H1 (cell line): ENCODE measurements around the gene METTL22. TPM values are rescaled to one million over a fixed set of nuclear protein-coding genes. Genes with fewer than 3 reads are reported as not detected.

ENCODE experiments used
- CTCF ChIA-PET: fragments of 300-600 bp; sonication (Branson Sonifier 250); formaldehyde crosslinking; loops from one replicate; lab custom pipeline; 2021; ENCODE audit not compliant: partially characterized antibody; lab: Charles Lee
- POLR2A ChIA-PET: fragments of 300-600 bp; sonication (Branson Sonifier 250); formaldehyde crosslinking; loops from one replicate; lab custom pipeline; 2021; ENCODE audit warnings: inconsistent platforms; ENCODE audit not compliant: partially characterized antibody; lab: Charles Lee
- DNase-seq, 2 experiments: peaks; one replicate each; pipeline versions ENCODE4 v3.0.0 to v3.0.0-alpha.2; 2010 to 2022; ENCODE audit warnings: low spot score in 2 of 2, low read depth in 1 of 2, mixed read lengths in 1 of 2
- FAIRE-seq: peaks from 2 replicates; lab custom pipeline; 2011; peaks lifted over from hg19 to GRCh38; lab: Jason Lieb, UNC
- H2AFZ ChIP-seq: 2 replicates; pipeline ENCODE4 v1.8.1; 2012; ENCODE audit warnings: low read length, inconsistent platforms
- H2AK5ac ChIP-seq: 2 replicates; pipeline ENCODE4 v1.6.1; 2013; ENCODE audit warnings: low read depth, low read length
- H2BK120ac ChIP-seq: replicated peaks from 2 replicates; pipeline ENCODE3; 2013; ENCODE audit warnings: low read depth, low read length, inconsistent platforms
- H2BK12ac ChIP-seq: 2 replicates; pipeline ENCODE4 v1.6.1; 2013; ENCODE audit warnings: low read depth, low read length
- H2BK15ac ChIP-seq: 2 replicates; pipeline ENCODE4 v1.6.1; 2013; ENCODE audit warnings: low read length
- H2BK20ac ChIP-seq: 2 replicates; pipeline ENCODE4 v1.6.1; 2013; ENCODE audit warnings: low read length
- H2BK5ac ChIP-seq: 2 replicates; pipeline ENCODE4 v1.6.1; 2013; ENCODE audit warnings: low read depth, low read length
- H3K14ac ChIP-seq: 2 replicates; pipeline ENCODE4 v1.6.1; 2013; ENCODE audit warnings: inconsistent platforms; ENCODE audit not compliant: insufficient read length
- H3K18ac ChIP-seq: 2 replicates; pipeline ENCODE4 v1.6.1; 2013; ENCODE audit warnings: low read length; ENCODE audit errors: extremely low read depth
- H3K23ac ChIP-seq: 2 replicates; pipeline ENCODE4 v1.6.1; 2013; ENCODE audit warnings: inconsistent platforms; ENCODE audit not compliant: insufficient read length
- H3K23me2 ChIP-seq: 2 replicates; pipeline ENCODE4 v1.6.1; 2013; ENCODE audit warnings: low read depth, low read length
- H3K27ac ChIP-seq: 2 replicates; pipeline ENCODE4 v1.6.1; 2011; ENCODE audit warnings: low read depth, low read length, inconsistent platforms
- H3K27me3 ChIP-seq, 4 experiments: replicated peaks in 1 of 4; 1 replicate in 1 of 4; 2 replicates in 3 of 4; pipeline versions ENCODE4 v1.6.1 to v1.8.1; 2011 to 2013; ENCODE audit warnings: low read length in 3 of 4, mild to moderate bottlenecking in 3 of 4, inconsistent platforms in 2 of 4, mixed read lengths in 2 of 4, moderate library complexity in 1 of 4; ENCODE audit not compliant: control insufficient read depth in 3 of 4, insufficient read depth in 3 of 4; ENCODE audit errors: extremely low read depth in 1 of 4
- H3K36me3 ChIP-seq, 4 experiments: 2 replicates each; pipeline versions ENCODE4 v1.6.1 to v1.8.1; 2011 to 2013; ENCODE audit warnings: mild to moderate bottlenecking in 4 of 4, low read length in 3 of 4, moderate library complexity in 2 of 4, control low read depth in 1 of 4, inconsistent platforms in 1 of 4; ENCODE audit not compliant: insufficient read depth in 4 of 4, control insufficient read depth in 2 of 4
- H3K4ac ChIP-seq: replicated peaks from 2 replicates; pipeline ENCODE3; 2013; ENCODE audit warnings: low read length, low read depth, mixed read lengths, inconsistent platforms; ENCODE audit not compliant: insufficient read length
- H3K4me1 ChIP-seq, 4 experiments: replicated peaks in 1 of 4; 1 replicate in 1 of 4; 2 replicates in 3 of 4; pipeline versions ENCODE4 v1.6.1 to v1.8.1; 2011 to 2013; ENCODE audit warnings: low read length in 3 of 4, inconsistent platforms in 2 of 4, mixed read lengths in 1 of 4; ENCODE audit not compliant: insufficient read depth in 4 of 4, control insufficient read depth in 3 of 4
- H3K4me2 ChIP-seq, 2 experiments: 2 replicates each; pipeline versions ENCODE4 v1.6.1 to v1.8.1; 2011 to 2013; ENCODE audit warnings: low read depth in 2 of 2, low read length in 2 of 2, control low read depth in 1 of 2, inconsistent platforms in 1 of 2, mild to moderate bottlenecking in 1 of 2; ENCODE audit not compliant: insufficient read depth in 1 of 2
- H3K4me3 ChIP-seq, 4 experiments: fragments of 200-600, 300-600 bp in 1 of 4; sonication (generic), shearing (Covaris generic), sonication (Bioruptor Twin) in 1 of 4; 2 replicates each; pipeline versions ENCODE4 v1.5.1 to v1.8.1; 2011 to 2016; ENCODE audit warnings: low read length in 4 of 4, low read depth in 3 of 4, control low read depth in 2 of 4, inconsistent platforms in 2 of 4, mild to moderate bottlenecking in 2 of 4, mixed read lengths in 1 of 4, moderate library complexity in 1 of 4; ENCODE audit not compliant: insufficient read depth in 2 of 4; ENCODE audit errors: extremely low read depth in 1 of 4
- H3K56ac ChIP-seq: replicated peaks from 2 replicates; pipeline ENCODE3; 2013; ENCODE audit warnings: low read depth, mild to moderate bottlenecking, mixed read lengths, low read length, inconsistent platforms; ENCODE audit not compliant: insufficient read length
- H3K79me1 ChIP-seq: 2 replicates; pipeline ENCODE4 v1.6.1; 2013; ENCODE audit warnings: low read depth, low read length, control low read depth
- H3K79me2 ChIP-seq, 2 experiments: 2 replicates each; pipeline versions ENCODE4 v1.6.1 to v1.8.1; 2012 to 2013; ENCODE audit warnings: low read length in 2 of 2, mild to moderate bottlenecking in 2 of 2, inconsistent platforms in 1 of 2; ENCODE audit not compliant: insufficient read depth in 2 of 2, control insufficient read depth in 1 of 2
- H3K9ac ChIP-seq, 4 experiments: replicated peaks in 1 of 4; 1 replicate in 1 of 4; 2 replicates in 3 of 4; pipeline versions ENCODE4 v1.6.1 to v1.8.1; 2011 to 2013; ENCODE audit warnings: low read depth in 3 of 4, low read length in 3 of 4, control low read depth in 2 of 4, mild to moderate bottlenecking in 2 of 4, moderate library complexity in 2 of 4, inconsistent platforms in 1 of 4; ENCODE audit errors: extremely low read depth in 1 of 4
- H3K9me3 ChIP-seq, 2 experiments: 2 replicates each; pipeline versions ENCODE4 v1.6.1 to v1.8.1; 2012 to 2013; ENCODE audit warnings: mild to moderate bottlenecking in 2 of 2, moderate library complexity in 2 of 2, control low read depth in 1 of 2, inconsistent platforms in 1 of 2, low read depth in 1 of 2, low read length in 1 of 2, mixed read lengths in 1 of 2; ENCODE audit not compliant: insufficient read depth in 2 of 2
- H4K20me1 ChIP-seq, 2 experiments: replicated peaks in 1 of 2; 2 replicates each; pipeline versions ENCODE3 to v1.8.1; 2011 to 2013; ENCODE audit warnings: inconsistent platforms in 2 of 2, low read length in 2 of 2, mild to moderate bottlenecking in 1 of 2; ENCODE audit not compliant: insufficient read depth in 2 of 2, control insufficient read depth in 1 of 2
- H4K5ac ChIP-seq: 2 replicates; pipeline ENCODE4 v1.6.1; 2013; ENCODE audit warnings: low read length, low read depth, mixed read lengths, inconsistent platforms; ENCODE audit not compliant: insufficient read length
- H4K8ac ChIP-seq: 2 replicates; pipeline ENCODE4 v1.8.0; 2013; ENCODE audit warnings: mild to moderate bottlenecking, moderate library complexity, low read length, inconsistent platforms; ENCODE audit not compliant: insufficient read depth; ENCODE audit errors: extremely low read depth
- H4K91ac ChIP-seq: replicated peaks from 2 replicates; pipeline ENCODE3; 2013; ENCODE audit warnings: low read length, mixed read lengths, inconsistent platforms; ENCODE audit not compliant: insufficient read length
- CBX8 ChIP-seq: fragments of 300-800, 300-1000 bp; sonication (generic); IDR thresholded peaks from 2 replicates; pipeline ENCODE4 v1.7.1; 2016; ENCODE audit warnings: low read depth, low read length, borderline replicate concordance
- CREB1 ChIP-seq: IDR thresholded peaks from 2 replicates; pipeline ENCODE4 v1.6.1; 2012; ENCODE audit warnings: inconsistent platforms
- CTCF ChIP-seq, 3 experiments: IDR thresholded peaks; 1 replicate in 2 of 3; 2 replicates in 1 of 3; pipeline versions ENCODE4 v1.5.1 to v1.6.1; 2011; ENCODE audit warnings: low read length in 3 of 3, mild to moderate bottlenecking in 3 of 3, inconsistent platforms in 2 of 3, low read depth in 1 of 3, moderate library complexity in 1 of 3; ENCODE audit not compliant: insufficient read depth in 1 of 3; ENCODE audit errors: control extremely low read depth in 1 of 3
- NRF1 ChIP-seq: IDR thresholded peaks from 2 replicates; pipeline ENCODE4 v1.6.1; 2011; ENCODE audit warnings: mild to moderate bottlenecking, low read depth, low read length, improper control_type of control experiment
- POU5F1 ChIP-seq: IDR thresholded peaks from 2 replicates; pipeline ENCODE4 v1.6.1; 2011; ENCODE audit warnings: low read depth, mild to moderate bottlenecking, low read length, moderate library complexity
- RAD21 ChIP-seq, 2 experiments: IDR thresholded peaks in 1 of 2; conservative IDR thresholded peaks in 1 of 2; 2 replicates each; pipeline ENCODE4 v1.6.1; 2011; ENCODE audit warnings: low read depth in 2 of 2, low read length in 2 of 2, improper control_type of control experiment in 1 of 2, inconsistent platforms in 1 of 2, mild to moderate bottlenecking in 1 of 2, moderate library complexity in 1 of 2
- SIX5 ChIP-seq: IDR thresholded peaks from 2 replicates; pipeline ENCODE4 v1.6.1; 2011; ENCODE audit warnings: mild to moderate bottlenecking, low read depth, low read length
- SP2 ChIP-seq: IDR thresholded peaks from 2 replicates; pipeline ENCODE4 v1.6.1; 2012; ENCODE audit warnings: mild to moderate bottlenecking, low read length, inconsistent platforms
- SP4 ChIP-seq: IDR thresholded peaks from 2 replicates; pipeline ENCODE4 v1.6.1; 2012; ENCODE audit warnings: low read length, inconsistent platforms
- USF2 ChIP-seq: IDR thresholded peaks from 2 replicates; pipeline ENCODE4 v1.6.1; 2011; ENCODE audit warnings: low read length, improper control_type of control experiment
- WGBS, 2 experiments: shearing (Covaris generic) in 1 of 2; methylation state at CpG; one replicate each; pipeline versions ENCODE4 v1.1.6 to v1.1.7; 2013 to 2015; ENCODE audit warnings: low lambda C conversion rate in 2 of 2, mixed read lengths in 2 of 2, inconsistent platforms in 1 of 2, low coverage in 1 of 2, missing lambda C conversion rate in 1 of 2; ENCODE audit not compliant: insufficient replicate concordance in 2 of 2, insufficient coverage in 1 of 2, insufficient read length in 1 of 2; ENCODE audit errors: extremely low coverage in 1 of 2, missing lambda C conversion rate in 1 of 2; 5-methylcytosine and 5-hydroxymethylcytosine counted together
- polyA plus RNA-seq, 7 experiments: library from polyadenylated mRNA; depleted of rRNA in 3 of 7; stranded (reverse) in 5 of 7; unstranded in 2 of 7; fragments of >200 nt in 5 of 7; fragments of 200-250 nt in 2 of 7; gene quantifications; 1 replicate in 5 of 7; 2 replicates in 1 of 7; 4 replicates in 1 of 7; pipeline versions ENCODE4 v1.2.1 to v1.2.3, GENCODE V29; 2011 to 2013; ENCODE audit warnings: missing spikeins in 2 of 7, mixed read lengths in 2 of 7
- total RNA-seq: library from RNA; stranded (reverse); fragmentation: NEBNext Ultra II Directional; extraction: Animal tissue kit (Norgen Biotek cat#: 25700); gene quantifications from 2 replicates; pipeline ENCODE4 v1.2.1, GENCODE V29; 2021

The METTL22 gene
- total and polyA plus RNA-seq, 2 of the 8 experiments (the other 6 are each of a cell fraction or from before 2014, with no cell fraction given): 56.7 to 85.2 TPM

- peaks cover 0 to 5% (median 0%) of the 10 kb centered on the region in 4 experiments; a peak in 1 of 7 replicates for H3K27me3 ChIP-seq
- ChIA-PET CTCF (interaction anchor here (0.6 to 18.3 kb wide), 4 partner anchors 18 to 107 kb away, joined by 3 to 117 read pairs (median 5); no protein-coding TSS in a partner anchor), POLR2A (no interaction called here)
- H2BK5ac ChIP-seq: no peak overlapping the region
- peaks cover 0 to under 1% of the 10 kb centered on the region in 2 experiments for H4K20me1 ChIP-seq
- H2BK12ac ChIP-seq: no peak overlapping the region
- H3K79me1 ChIP-seq: no peaks in the 10 kb centered on the region
- no peak overlapping the region for H3K4ac ChIP-seq
- H3K4me1 ChIP-seq: no peaks in the 10 kb centered on the region
- WGBS, 2 experiments: 94% methylated on average over 1 of the region's 1 CpG; no CpG with 5 or more reads in 1 of the 2 experiments
- no peak overlapping the region for H3K14ac ChIP-seq
- H3K79me2 ChIP-seq: no peaks in the 10 kb centered on the region
- H2BK20ac ChIP-seq: no peak overlapping the region
- no peak overlapping the region for H4K91ac ChIP-seq
- no peak overlapping the region for H3K4me3 ChIP-seq
- H3K23me2 ChIP-seq: peaks cover under 1% of the 10 kb centered on the region; the same call in 1 of the 2 replicates
- no peak overlapping the region for H3K23ac ChIP-seq
- no peak overlapping the region for H3K18ac ChIP-seq
- H2AK5ac ChIP-seq: no peak overlapping the region; the same call in 1 of the 2 replicates
- H2BK15ac ChIP-seq: no peak overlapping the region
- no peak overlapping the region for H2BK120ac ChIP-seq
- no peak overlapping the region for H3K56ac ChIP-seq
- DNase-seq: no peak
- H4K8ac ChIP-seq: no peak overlapping the region
- H4K5ac ChIP-seq: no peak overlapping the region
- FAIRE-seq: no peak
- no peak overlapping the region for H3K27ac ChIP-seq
- H3K4me2 ChIP-seq: no peak overlapping the region
- H3K9ac ChIP-seq: no peak overlapping the region
- H3K9me3 ChIP-seq: peaks cover 4 to 5% of the 10 kb centered on the region in 2 experiments; a peak in 2 of 4 replicates
- no peak overlapping the region for H2AFZ ChIP-seq
- H3K36me3 ChIP-seq: no peaks in the 10 kb centered on the region
- TF ChIP-seq NRF1: no peak
- no peak for TF ChIP-seq CBX8
- no peak for TF ChIP-seq SIX5
- TF ChIP-seq CTCF (IDR thresholded peaks at IDR 0.05; ENCODE audit: control extremely low read depth in 1 of 3, insufficient read depth in 1 of 3, low read depth in 1 of 3, low read length in 3 of 3): no peak
- no peak for TF ChIP-seq SP4
- no peak for TF ChIP-seq USF2
- TF ChIP-seq RAD21 (IDR thresholded peaks at IDR 0.05 in 1 of 2, conservative IDR thresholded peaks at IDR 0.05 in 1 of 2; ENCODE audit: low read depth in 2 of 2, low read length in 2 of 2): no peak
- no peak for TF ChIP-seq SP2
- TF ChIP-seq POU5F1: no peak
- TF ChIP-seq CREB1: no peak
Measured at GRCh38 chr16:8596581-8596980, 24.9 kb upstream of the METTL22 start.
